Stimulated activated CD8-positive, alpha-beta memory T cell treated with anti-CD3 and anti-CD28 coated beads, Interleukin-7, amount 100 ng/mL, for 1 hour (primary cell): ENCODE results near the gene GTF2A1.
A peak's percentile ranks its signal among the peaks of the same experiment; 100 is the strongest.

ENCODE experiments used
- DNase-seq, 2 donors: peaks; one replicate each; pipeline ENCODE4 v3.0.0-alpha.2; 2020; ENCODE audit warnings: low read depth in 2 of 2

Gene GTF2A1

GRCh38 chr14:81177225-81177624, 43.5 kb downstream of the GTF2A1 start:
- no peak for DNase-seq

- no peak for DNase-seq
Measured at GRCh38 chr14:81176241-81176640, 44.5 kb downstream of the GTF2A1 start.

- no peak for DNase-seq
Measured at GRCh38 chr14:81172881-81173280, 47.9 kb downstream of the GTF2A1 start.

GRCh38 chr14:81172353-81172752, 48.4 kb downstream of the GTF2A1 start:
- no peak for DNase-seq

GRCh38 chr14:81170829-81171195, 49.9 kb downstream of the GTF2A1 start:
- no peak for DNase-seq

GRCh38 chr14:81170104-81170828, 50.5 kb downstream of the GTF2A1 start:
- DNase-seq: peak; percentile 67 to 77

- no peak for DNase-seq
Measured at GRCh38 chr14:81169711-81170103, 51.1 kb downstream of the GTF2A1 start.

GRCh38 chr14:81169267-81169666, 51.5 kb downstream of the GTF2A1 start:
- no peak for DNase-seq

- DNase-seq: no peak
Measured at GRCh38 chr14:81166121-81166520, 54.6 kb downstream of the GTF2A1 start.

- DNase-seq: no peak
Measured at GRCh38 chr14:81165188-81165587, 55.6 kb downstream of the GTF2A1 start.

- no peak for DNase-seq
Measured at GRCh38 chr14:81164167-81164774, 56.5 kb downstream of the GTF2A1 start.

GRCh38 chr14:81162941-81163340, 57.8 kb downstream of the GTF2A1 start:
- DNase-seq: no peak

- no peak for DNase-seq
Measured at GRCh38 chr14:81161749-81162148, 59.0 kb downstream of the GTF2A1 start.

GRCh38 chr14:81161088-81161487, 59.7 kb downstream of the GTF2A1 start:
- DNase-seq: no peak

GRCh38 chr14:81157431-81157830, 63.3 kb downstream of the GTF2A1 start:
- no peak for DNase-seq

- DNase-seq: no peak
Measured at GRCh38 chr14:81153187-81153586, 67.6 kb downstream of the GTF2A1 start.

- no peak for DNase-seq
Measured at GRCh38 chr14:81148635-81149034, 72.1 kb downstream of the GTF2A1 start.

GRCh38 chr14:81147140-81147897, 73.4 kb downstream of the GTF2A1 start:
- DNase-seq: no peak

- no peak for DNase-seq
Measured at GRCh38 chr14:81144824-81145603, 75.7 kb downstream of the GTF2A1 start.

- DNase-seq: no peak
Measured at GRCh38 chr14:81143793-81144192, 77.0 kb downstream of the GTF2A1 start.

GRCh38 chr14:81141426-81141825, 79.3 kb downstream of the GTF2A1 start:
- no peak for DNase-seq

GRCh38 chr14:81138429-81138828, 82.3 kb downstream of the GTF2A1 start:
- DNase-seq: no peak
